ENCODE measurements around the gene DUS1L.

Gene DUS1L

GRCh38 chr17:82047379-82047778 lies 18.2 kb downstream of the DUS1L start:
- no peak overlapping the region for H3K4me2 ChIP-seq (ENCODE audit: insufficient read depth, low read length)
- no peak for DNase-seq
- H3K36me3 ChIP-seq (ENCODE audit: insufficient read depth, low read length): peaks cover 26% of the 10 kb centered on the region
- peaks cover 4% of the 10 kb centered on the region for H4K20me1 ChIP-seq (ENCODE audit: insufficient read depth, low read length)
- no peak overlapping the region for H3K27ac ChIP-seq (ENCODE audit: low read length)
- no peaks in the 10 kb centered on the region for H3K9me3 ChIP-seq (ENCODE audit: insufficient read depth, low read length, severe bottlenecking)
- H3K27me3 ChIP-seq (ENCODE audit: insufficient read depth, low read length, poor library complexity): no peaks in the 10 kb centered on the region
- no peak for ATAC-seq (ENCODE audit: insufficient read depth, low read depth)
- TF ChIP-seq CTCF (IDR thresholded peaks at IDR 0.05; ENCODE audit: borderline replicate concordance, extremely low read depth, low read length, poor library complexity, severe bottlenecking) (no peak), EZH2 (IDR thresholded peaks at IDR 0.05; ENCODE audit: borderline replicate concordance, low read depth, low read length, severe bottlenecking) (no peak)
- H3K9ac ChIP-seq (ENCODE audit: low read depth, low read length): no peak overlapping the region
- H3K4me3 ChIP-seq (ENCODE audit: low read depth in 1 of 2, low read length in 2 of 2): no peak overlapping the region
- peaks cover 14% of the 10 kb centered on the region for H3K79me2 ChIP-seq (ENCODE audit: insufficient read depth, low read length)
- no peak overlapping the region for H2AFZ ChIP-seq (ENCODE audit: low read depth, low read length)
- peaks cover 21% of the 10 kb centered on the region for H3K4me1 ChIP-seq (ENCODE audit: insufficient read depth, low read length)

- Histone ChIP-seq H3K27me3 (ENCODE audit: insufficient read depth, low read length, poor library complexity) (no peaks in the 10 kb centered on the region), H3K79me2 (ENCODE audit: insufficient read depth, low read length) (peaks cover 10% of the 10 kb centered on the region), H2AFZ (ENCODE audit: low read depth, low read length) (no peak overlapping the region), H3K9ac (ENCODE audit: low read depth, low read length) (no peak overlapping the region), H3K4me2 (ENCODE audit: insufficient read depth, low read length) (no peak overlapping the region), H3K27ac (ENCODE audit: low read length) (no peak overlapping the region), H3K36me3 (ENCODE audit: insufficient read depth, low read length) (peaks cover 23% of the 10 kb centered on the region), H3K4me1 (ENCODE audit: insufficient read depth, low read length) (peaks cover 19% of the 10 kb centered on the region), H3K4me3 (ENCODE audit: low read depth in 1 of 2, low read length in 2 of 2) (no peak overlapping the region), H3K9me3 (ENCODE audit: insufficient read depth, low read length, severe bottlenecking) (no peaks in the 10 kb centered on the region), H4K20me1 (ENCODE audit: insufficient read depth, low read length) (no peaks in the 10 kb centered on the region)
- DNase-seq (no peak), ATAC-seq (ENCODE audit: insufficient read depth, low read depth) (no peak)
- no peak for TF ChIP-seq CTCF (IDR thresholded peaks at IDR 0.05; ENCODE audit: borderline replicate concordance, extremely low read depth, low read length, poor library complexity, severe bottlenecking)
- no peak for TF ChIP-seq EZH2 (IDR thresholded peaks at IDR 0.05; ENCODE audit: borderline replicate concordance, low read depth, low read length, severe bottlenecking)
Measured at GRCh38 chr17:82046903-82047302, 18.7 kb downstream of the DUS1L start.

GRCh38 chr17:82045936-82046484 lies 19.6 kb downstream of the DUS1L start:
- Histone ChIP-seq H3K27me3 (ENCODE audit: insufficient read depth, low read length, poor library complexity) (no peaks in the 10 kb centered on the region), H2AFZ (ENCODE audit: low read depth, low read length) (no peak overlapping the region), H4K20me1 (ENCODE audit: insufficient read depth, low read length) (no peaks in the 10 kb centered on the region), H3K4me1 (ENCODE audit: insufficient read depth, low read length) (peaks cover 18% of the 10 kb centered on the region), H3K27ac (ENCODE audit: low read length) (no peak overlapping the region), H3K9me3 (ENCODE audit: insufficient read depth, low read length, severe bottlenecking) (no peaks in the 10 kb centered on the region), H3K79me2 (ENCODE audit: insufficient read depth, low read length) (peaks cover 6% of the 10 kb centered on the region), H3K4me3 (ENCODE audit: low read depth in 1 of 2, low read length in 2 of 2) (no peak overlapping the region), H3K9ac (ENCODE audit: low read depth, low read length) (no peak overlapping the region), H3K4me2 (ENCODE audit: insufficient read depth, low read length) (no peak overlapping the region), H3K36me3 (ENCODE audit: insufficient read depth, low read length) (peaks cover 23% of the 10 kb centered on the region)
- DNase-seq: no peak
- TF ChIP-seq CTCF (IDR thresholded peaks at IDR 0.05; ENCODE audit: borderline replicate concordance, extremely low read depth, low read length, poor library complexity, severe bottlenecking) (no peak), EZH2 (IDR thresholded peaks at IDR 0.05; ENCODE audit: borderline replicate concordance, low read depth, low read length, severe bottlenecking) (no peak)
- ATAC-seq (ENCODE audit: insufficient read depth, low read depth): no peak

Data from DND-41 (cell line).